Fibroblast of lung (primary cell): ENCODE results near the gene COL1A1. TPM values are rescaled to one million over a fixed set of nuclear protein-coding genes. Genes with fewer than 3 reads are reported as not detected.

ENCODE experiments used
- DNase-seq, 2 donors: peaks; one replicate each; pipeline versions ENCODE4 v3.0.0 to v3.0.0-alpha.2; 2010; ENCODE audit warnings: low read depth in 2 of 2
- H2AFZ ChIP-seq: 2 replicates; pipeline ENCODE4 v1.5.1; 2012; ENCODE audit warnings: low read length, control low read depth, inconsistent platforms
- H3K27ac ChIP-seq: 2 replicates; pipeline ENCODE4 v1.5.1; 2011; ENCODE audit warnings: low read length, control low read depth; ENCODE audit not compliant: insufficient read depth
- H3K27me3 ChIP-seq: 2 replicates; pipeline ENCODE4 v1.5.1; 2011; ENCODE audit warnings: mild to moderate bottlenecking, low read length; ENCODE audit not compliant: control insufficient read depth, insufficient read depth
- H3K36me3 ChIP-seq: 2 replicates; pipeline ENCODE4 v1.5.1; 2011; ENCODE audit warnings: low read length; ENCODE audit not compliant: control insufficient read depth, insufficient read depth
- H3K4me1 ChIP-seq: 2 replicates; pipeline ENCODE4 v1.5.1; 2011; ENCODE audit warnings: low read length; ENCODE audit not compliant: control insufficient read depth, insufficient read depth; ENCODE audit errors: extremely low read depth
- H3K4me2 ChIP-seq: 2 replicates; pipeline ENCODE4 v1.5.1; 2011; ENCODE audit warnings: low read length, control low read depth; ENCODE audit not compliant: insufficient read depth; ENCODE audit errors: extremely low read depth
- H3K4me3 ChIP-seq, 4 experiments: fragments of 200-600 bp in 1 of 4; sonication (generic) in 1 of 4; replicated peaks in 1 of 4; 2 replicates each; pipeline ENCODE4 v1.5.1; 2011 to 2016; ENCODE audit warnings: low read length in 4 of 4, low read depth in 3 of 4, mild to moderate bottlenecking in 3 of 4, control low read depth in 2 of 4, inconsistent platforms in 1 of 4, mixed read lengths in 1 of 4; ENCODE audit not compliant: insufficient read depth in 1 of 4; ENCODE audit errors: control extremely low read depth in 1 of 4
- H3K79me2 ChIP-seq: 2 replicates; pipeline ENCODE4 v1.5.1; 2012; ENCODE audit warnings: mild to moderate bottlenecking, low read length, inconsistent platforms; ENCODE audit not compliant: control insufficient read depth, insufficient read depth
- H3K9ac ChIP-seq: 2 replicates; pipeline ENCODE4 v1.5.1; 2011; ENCODE audit warnings: mild to moderate bottlenecking, low read length, control low read depth; ENCODE audit not compliant: insufficient read depth
- H3K9me3 ChIP-seq: 2 replicates; pipeline ENCODE4 v1.5.1; 2012; ENCODE audit warnings: low read depth, low read length; ENCODE audit not compliant: control insufficient read depth, insufficient read depth
- H4K20me1 ChIP-seq: 2 replicates; pipeline ENCODE4 v1.5.1; 2011; ENCODE audit warnings: low read length; ENCODE audit not compliant: control insufficient read depth, insufficient read depth; ENCODE audit errors: extremely low read depth
- CTCF ChIP-seq, 2 donors: IDR thresholded peaks in 1 of 2; conservative IDR thresholded peaks in 1 of 2; 1 replicate in 1 of 2; 2 replicates in 1 of 2; pipeline ENCODE4 v1.5.1; 2011 to 2012; ENCODE audit warnings: low read length in 2 of 2, control low read depth in 1 of 2, inconsistent platforms in 1 of 2, low read depth in 1 of 2, mild to moderate bottlenecking in 1 of 2
- EZH2 ChIP-seq: IDR thresholded peaks from 2 replicates; pipeline ENCODE4 v1.5.1; 2012; ENCODE audit warnings: low read length, control low read depth, mild to moderate bottlenecking; ENCODE audit errors: missing control alignments
- polyA plus RNA-seq, 2 donors: library from polyadenylated mRNA; depleted of rRNA in 1 of 2; stranded (reverse) in 1 of 2; unstranded in 1 of 2; fragments of >200 nt; gene quantifications; 2 replicates each; pipeline ENCODE4 v1.2.1, GENCODE V29; 2011 to 2012; ENCODE audit warnings: missing spikeins in 1 of 2
- total RNA-seq: library from RNA; depleted of rRNA; stranded (reverse); fragments of >200 nt; gene quantifications from 2 replicates; pipeline ENCODE4 v1.2.1, GENCODE V29; 2014

COL1A1 gene
- total and polyA plus RNA-seq, 2 donors (not counting 1 experiment from before 2014, with no cell fraction given), result 541 to 584 TPM

- no peak overlapping the region for H2AFZ ChIP-seq
- H3K27me3 ChIP-seq, result no peaks in the 10 kb centered on the region
- no peaks in the 10 kb centered on the region for H3K36me3 ChIP-seq
- no peaks in the 10 kb centered on the region for H4K20me1 ChIP-seq
- H3K4me2 ChIP-seq, result no peak overlapping the region
- H3K79me2 ChIP-seq, result no peaks in the 10 kb centered on the region
- no peaks in the 10 kb centered on the region for H3K4me1 ChIP-seq
- DNase-seq, result no peak
- no peak overlapping the region for H3K27ac ChIP-seq
- no peaks in the 10 kb centered on the region for H3K9me3 ChIP-seq
- H3K9ac ChIP-seq, result no peak overlapping the region
- TF ChIP-seq EZH2 (no peak), CTCF (conservative IDR thresholded peaks at IDR 0.05 in 1 of 2, IDR thresholded peaks at IDR 0.05 in 1 of 2; ENCODE audit: low read depth in 1 of 2, low read length in 2 of 2) (no peak)
- no peak overlapping the region for H3K4me3 ChIP-seq
Measured at GRCh38 chr17:50241431-50241830, 40.0 kb upstream of the COL1A1 start.

GRCh38 chr17:50240851-50241250, 39.4 kb upstream of the COL1A1 start:
- Histone ChIP-seq H3K9me3 (no peaks in the 10 kb centered on the region), H2AFZ (no peak overlapping the region), H3K4me1 (no peaks in the 10 kb centered on the region), H3K4me2 (no peak overlapping the region), H4K20me1 (no peaks in the 10 kb centered on the region), H3K79me2 (no peaks in the 10 kb centered on the region), H3K4me3 (no peak overlapping the region), H3K27ac (no peak overlapping the region), H3K27me3 (no peaks in the 10 kb centered on the region), H3K9ac (no peak overlapping the region), H3K36me3 (no peaks in the 10 kb centered on the region)
- TF ChIP-seq CTCF (conservative IDR thresholded peaks at IDR 0.05 in 1 of 2, IDR thresholded peaks at IDR 0.05 in 1 of 2; ENCODE audit: low read depth in 1 of 2, low read length in 2 of 2) (no peak), EZH2 (no peak)
- peak; percentile 42 to 85 for DNase-seq

- DNase-seq, result peak in 1 of 2 donors; percentile 66
- no peaks in the 10 kb centered on the region for H3K27me3 ChIP-seq
Measured at GRCh38 chr17:50239937-50240336, 38.5 kb upstream of the COL1A1 start.

More at GRCh38 chr17:50239937-50240336, 38.5 kb upstream of the COL1A1 start:
- no peaks in the 10 kb centered on the region for H3K9me3 ChIP-seq
- no peaks in the 10 kb centered on the region for H3K4me1 ChIP-seq
- no peak overlapping the region for H3K9ac ChIP-seq
- H3K36me3 ChIP-seq, result no peaks in the 10 kb centered on the region
- H3K27ac ChIP-seq, result no peak overlapping the region
- no peaks in the 10 kb centered on the region for H3K79me2 ChIP-seq
- no peak for TF ChIP-seq EZH2
- TF ChIP-seq CTCF (conservative IDR thresholded peaks at IDR 0.05 in 1 of 2, IDR thresholded peaks at IDR 0.05 in 1 of 2; ENCODE audit: low read depth in 1 of 2, low read length in 2 of 2), result no peak
- H2AFZ ChIP-seq, result no peak overlapping the region
- no peak overlapping the region for H3K4me2 ChIP-seq
- no peaks in the 10 kb centered on the region for H4K20me1 ChIP-seq
- no peak overlapping the region for H3K4me3 ChIP-seq
